Osteoblast (primary cell): ENCODE measurements around the gene MAML2. TPM values are rescaled to one million over a fixed set of nuclear protein-coding genes. Genes with fewer than 3 reads are reported as not detected.

Source experiments
- DNase-seq: peaks from one replicate; pipeline ENCODE4 v3.0.0; 2011; ENCODE audit warnings: low spot score, mixed read lengths; ENCODE audit not compliant: insufficient read length; ENCODE audit errors: missing footprints
- H2AFZ ChIP-seq: 2 replicates; pipeline ENCODE4 v1.6.0; 2011; ENCODE audit warnings: mild to moderate bottlenecking, low read length
- H3K27ac ChIP-seq: 2 replicates; pipeline ENCODE4 v1.5.1; 2011; ENCODE audit warnings: mild to moderate bottlenecking, low read depth, low read length, moderate library complexity
- H3K27me3 ChIP-seq: 2 replicates; pipeline ENCODE4 v1.6.0; 2012; ENCODE audit warnings: mild to moderate bottlenecking, control low read depth, inconsistent platforms, low read length, moderate library complexity; ENCODE audit not compliant: insufficient read depth
- H3K36me3 ChIP-seq: 2 replicates; pipeline ENCODE4 v1.5.1; 2011; ENCODE audit warnings: mild to moderate bottlenecking, low read length, control low read depth, moderate library complexity; ENCODE audit not compliant: insufficient read depth
- H3K4me1 ChIP-seq: 2 replicates; pipeline ENCODE4 v1.5.1; 2011; ENCODE audit warnings: mild to moderate bottlenecking, low read length, control low read depth, moderate library complexity; ENCODE audit not compliant: insufficient read depth
- H3K4me2 ChIP-seq: 2 replicates; pipeline ENCODE4 v1.6.0; 2011; ENCODE audit warnings: mild to moderate bottlenecking, low read length; ENCODE audit not compliant: insufficient read depth
- H3K4me3 ChIP-seq: fragments of 200-600 bp; sonication (generic); 3 replicates; pipeline ENCODE4 v1.5.1; 2012; ENCODE audit warnings: mild to moderate bottlenecking, low read length, inconsistent platforms; ENCODE audit not compliant: insufficient read depth
- H3K79me2 ChIP-seq: 2 replicates; pipeline ENCODE4 v1.6.0; 2012; ENCODE audit warnings: mild to moderate bottlenecking, low read length, control low read depth, inconsistent platforms; ENCODE audit not compliant: insufficient read depth
- H3K9me3 ChIP-seq: 2 replicates; pipeline ENCODE4 v1.5.1; 2011; ENCODE audit warnings: low read depth, low read length, control low read depth
- H4K20me1 ChIP-seq: 2 replicates; pipeline ENCODE4 v1.6.0; 2012; ENCODE audit warnings: mild to moderate bottlenecking, low read length, control low read depth; ENCODE audit not compliant: insufficient read depth
- total RNA-seq: library from RNA; depleted of rRNA; stranded (reverse); fragments of >200 nt; gene quantifications from 2 replicates; pipeline ENCODE4 v1.2.3, GENCODE V29; 2012
- TF ChIP-seq, protein P1 (sequence below): IDR thresholded peaks from 2 replicates; pipeline ENCODE4 v1.5.1; 2011; ENCODE audit warnings: mild to moderate bottlenecking, low read depth, low read length, moderate library complexity; ENCODE audit errors: extremely low read depth

MAML2 gene
- total RNA-seq, 1 donor = 17.4 TPM

DNA sequence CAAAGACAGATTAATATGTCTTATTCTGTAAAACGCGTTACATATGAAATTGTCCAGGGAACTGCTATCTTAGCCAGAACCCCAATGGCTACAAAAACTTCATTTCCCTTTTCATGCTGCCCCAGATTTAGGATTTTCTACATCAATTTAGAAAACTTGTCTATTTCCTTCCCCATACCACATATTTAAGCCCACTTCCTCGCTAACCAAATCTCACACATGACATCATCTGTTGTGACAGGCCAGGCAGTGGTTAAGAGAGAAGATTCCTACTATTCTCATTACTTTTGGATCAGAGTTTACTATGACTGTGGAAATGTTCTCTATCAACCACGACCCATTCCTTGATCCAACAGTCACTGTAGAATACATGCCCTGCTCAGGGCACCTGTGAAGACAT is 30.8 kb upstream of the MAML2 start:
- no peaks in the 10 kb centered on the region for H3K4me1 ChIP-seq
- H3K9me3 ChIP-seq = no peaks in the 10 kb centered on the region
- H3K27ac ChIP-seq = no peak overlapping the region
- no peaks in the 10 kb centered on the region for H3K79me2 ChIP-seq
- TF ChIP-seq, protein P1, sequence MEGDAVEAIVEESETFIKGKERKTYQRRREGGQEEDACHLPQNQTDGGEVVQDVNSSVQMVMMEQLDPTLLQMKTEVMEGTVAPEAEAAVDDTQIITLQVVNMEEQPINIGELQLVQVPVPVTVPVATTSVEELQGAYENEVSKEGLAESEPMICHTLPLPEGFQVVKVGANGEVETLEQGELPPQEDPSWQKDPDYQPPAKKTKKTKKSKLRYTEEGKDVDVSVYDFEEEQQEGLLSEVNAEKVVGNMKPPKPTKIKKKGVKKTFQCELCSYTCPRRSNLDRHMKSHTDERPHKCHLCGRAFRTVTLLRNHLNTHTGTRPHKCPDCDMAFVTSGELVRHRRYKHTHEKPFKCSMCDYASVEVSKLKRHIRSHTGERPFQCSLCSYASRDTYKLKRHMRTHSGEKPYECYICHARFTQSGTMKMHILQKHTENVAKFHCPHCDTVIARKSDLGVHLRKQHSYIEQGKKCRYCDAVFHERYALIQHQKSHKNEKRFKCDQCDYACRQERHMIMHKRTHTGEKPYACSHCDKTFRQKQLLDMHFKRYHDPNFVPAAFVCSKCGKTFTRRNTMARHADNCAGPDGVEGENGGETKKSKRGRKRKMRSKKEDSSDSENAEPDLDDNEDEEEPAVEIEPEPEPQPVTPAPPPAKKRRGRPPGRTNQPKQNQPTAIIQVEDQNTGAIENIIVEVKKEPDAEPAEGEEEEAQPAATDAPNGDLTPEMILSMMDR = no peak
- H3K4me2 ChIP-seq = no peak overlapping the region
- H2AFZ ChIP-seq = no peak overlapping the region
- H3K4me3 ChIP-seq = no peak overlapping the region
- H4K20me1 ChIP-seq = no peaks in the 10 kb centered on the region
- H3K36me3 ChIP-seq = peaks cover 24% of the 10 kb centered on the region
- H3K27me3 ChIP-seq = no peaks in the 10 kb centered on the region
- no peak for DNase-seq

DNA sequence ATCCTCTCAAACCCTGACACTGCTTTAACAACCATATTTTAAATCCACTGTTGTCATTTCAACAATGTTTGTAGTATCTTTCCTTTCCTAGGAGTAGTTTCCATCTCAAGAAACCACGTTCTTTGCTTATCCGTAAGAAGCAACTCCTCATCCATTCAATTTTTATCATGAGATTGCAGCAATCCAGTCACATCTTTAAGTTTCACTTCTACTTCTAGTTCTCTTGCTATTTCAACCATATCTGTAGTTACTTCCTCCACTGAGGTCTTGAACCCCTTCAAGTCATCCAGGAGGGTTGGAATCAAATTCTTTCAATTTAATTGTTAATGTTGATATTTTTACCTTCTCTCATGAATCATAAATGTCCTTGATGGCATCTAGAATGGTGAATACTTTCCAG is 24.3 kb upstream of the MAML2 start:
- Histone ChIP-seq H3K4me3 (no peak overlapping the region), H3K79me2 (no peaks in the 10 kb centered on the region), H4K20me1 (no peaks in the 10 kb centered on the region), H3K4me2 (no peak overlapping the region), H3K36me3 (peaks cover 47% of the 10 kb centered on the region), H3K27me3 (no peaks in the 10 kb centered on the region), H3K9me3 (peaks cover 3% of the 10 kb centered on the region), H2AFZ (no peak overlapping the region), H3K4me1 (no peaks in the 10 kb centered on the region), H3K27ac (no peak overlapping the region)
- no peak for DNase-seq
- TF ChIP-seq, protein P1 = no peak

DNA sequence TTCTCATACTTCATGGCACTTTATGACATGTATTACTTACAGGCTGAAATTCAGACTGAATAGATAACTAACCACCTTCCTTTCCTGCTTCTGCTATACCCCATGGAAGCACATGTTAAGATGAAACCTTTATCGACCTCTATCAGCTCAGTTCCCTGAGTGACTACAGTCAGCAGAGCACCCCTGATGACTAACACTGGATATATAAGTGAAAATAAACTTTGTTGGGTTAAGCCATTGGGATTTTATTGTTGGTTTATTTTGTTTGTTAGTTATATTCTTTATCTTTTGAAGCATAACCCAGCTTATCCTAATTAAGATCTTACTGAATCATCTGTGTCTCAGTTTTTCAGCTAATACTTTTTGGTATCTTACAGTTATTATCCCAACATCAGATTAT is 23.0 kb upstream of the MAML2 start:
- Histone ChIP-seq H3K9me3 (peaks cover 3% of the 10 kb centered on the region), H3K4me1 (no peaks in the 10 kb centered on the region), H3K36me3 (peaks cover 46% of the 10 kb centered on the region), H3K4me2 (no peak overlapping the region), H4K20me1 (no peaks in the 10 kb centered on the region), H3K27ac (no peak overlapping the region), H2AFZ (no peak overlapping the region), H3K79me2 (no peaks in the 10 kb centered on the region), H3K4me3 (no peak overlapping the region), H3K27me3 (no peaks in the 10 kb centered on the region)
- peak; percentile 51 for DNase-seq
- TF ChIP-seq, protein P1 = no peak

DNA sequence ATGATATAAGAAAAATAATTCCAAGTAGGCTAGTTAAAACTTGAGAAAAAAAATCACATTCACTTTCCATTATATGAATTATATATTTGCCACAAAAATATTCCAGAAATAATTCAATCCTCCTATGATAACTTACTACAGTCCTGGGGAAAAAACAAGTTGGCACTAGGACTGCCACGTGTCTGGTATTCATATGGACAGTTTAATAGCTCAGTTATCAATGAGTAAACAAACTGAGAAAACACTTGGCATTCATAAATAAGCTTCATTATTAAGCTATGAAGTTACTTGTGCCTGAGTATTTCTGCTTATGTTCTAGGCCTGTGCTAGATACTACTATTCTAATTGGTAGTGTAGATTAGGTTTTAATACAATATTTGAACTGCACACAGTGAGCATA is 22.5 kb upstream of the MAML2 start:
- Histone ChIP-seq H3K4me3 (no peak overlapping the region), H3K27me3 (no peaks in the 10 kb centered on the region), H3K27ac (no peak overlapping the region), H4K20me1 (no peaks in the 10 kb centered on the region), H3K4me1 (no peaks in the 10 kb centered on the region), H3K4me2 (no peak overlapping the region), H2AFZ (no peak overlapping the region), H3K9me3 (peaks cover 3% of the 10 kb centered on the region), H3K79me2 (no peaks in the 10 kb centered on the region), H3K36me3 (peaks cover 41% of the 10 kb centered on the region)
- no peak for DNase-seq
- TF ChIP-seq, protein P1 = no peak
